ENCODE measurements around the gene B3GALNT2.

The B3GALNT2 gene

GRCh38 chr1:235533476-235534168, 29.4 kb upstream of the B3GALNT2 start:
- no peak for TF ChIP-seq CTCF (conservative IDR thresholded peaks at IDR 0.05; ENCODE audit: low read depth, low read length)
- H3K4me3 ChIP-seq (ENCODE audit: low read depth, low read length), result no peak overlapping the region
- DNase-seq (ENCODE audit: low read depth), result no peak

DNA sequence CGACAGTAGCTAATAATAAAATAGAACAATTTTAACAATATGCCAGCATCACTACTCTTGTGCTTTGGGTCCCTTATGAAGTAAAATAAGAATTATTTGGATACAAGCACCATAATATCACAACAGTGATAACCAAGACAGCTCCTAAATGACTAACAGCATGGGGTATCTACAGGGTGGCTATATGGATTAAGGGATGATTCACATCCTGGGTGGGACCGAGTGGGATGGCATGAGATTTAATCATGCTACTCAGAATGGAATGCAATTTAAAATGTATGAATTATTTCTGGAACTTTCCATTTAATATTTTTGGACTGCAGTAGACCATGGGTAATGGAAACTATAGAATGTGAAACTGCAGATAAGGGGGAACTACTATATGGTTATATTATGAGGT, 28.1 kb upstream of the B3GALNT2 start:
- peak; percentile 24 for DNase-seq (ENCODE audit: low read depth)
- no peak overlapping the region for H3K4me3 ChIP-seq (ENCODE audit: low read depth, low read length)
- no peak for TF ChIP-seq CTCF (conservative IDR thresholded peaks at IDR 0.05; ENCODE audit: low read depth, low read length)

DNA sequence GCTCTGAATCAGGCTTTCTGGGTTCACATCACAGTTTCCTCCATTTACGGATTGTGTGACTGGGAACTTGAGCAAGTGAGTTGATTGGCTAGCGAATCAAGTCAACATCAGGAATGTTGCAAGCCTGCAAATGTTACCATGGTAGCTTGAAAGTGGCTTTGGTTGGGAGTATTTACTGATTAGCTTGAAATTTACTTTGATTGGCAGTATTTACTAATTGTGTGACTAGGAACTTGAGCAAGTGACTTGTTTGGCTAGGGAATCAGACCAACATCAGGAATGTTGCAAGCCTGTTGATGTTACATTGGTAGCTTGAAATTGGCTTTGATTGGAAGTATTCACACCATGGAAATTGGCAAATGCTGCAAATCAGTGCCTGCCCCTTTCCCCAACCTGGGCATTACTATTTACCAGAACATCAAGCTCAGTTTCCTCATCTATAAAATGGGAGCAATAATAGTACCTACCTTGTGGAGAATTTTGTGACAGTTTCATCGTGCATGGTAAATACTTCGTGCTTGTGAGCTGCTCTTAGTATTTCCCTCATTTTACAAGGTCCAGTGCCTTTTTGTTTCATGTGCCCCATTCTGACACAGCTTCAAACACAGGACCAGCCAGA, 23.1 kb upstream of the B3GALNT2 start:
- no peak for TF ChIP-seq CTCF (conservative IDR thresholded peaks at IDR 0.05; ENCODE audit: low read depth, low read length)
- no peak for DNase-seq (ENCODE audit: low read depth)
- no peak overlapping the region for H3K4me3 ChIP-seq (ENCODE audit: low read depth, low read length)

- no peak overlapping the region for H3K4me3 ChIP-seq (ENCODE audit: low read depth, low read length)
- no peak for DNase-seq (ENCODE audit: low read depth)
- no peak for TF ChIP-seq CTCF (conservative IDR thresholded peaks at IDR 0.05; ENCODE audit: low read depth, low read length)
Observed at GRCh38 chr1:235525314-235525713, 21.1 kb upstream of the B3GALNT2 start.

DNA sequence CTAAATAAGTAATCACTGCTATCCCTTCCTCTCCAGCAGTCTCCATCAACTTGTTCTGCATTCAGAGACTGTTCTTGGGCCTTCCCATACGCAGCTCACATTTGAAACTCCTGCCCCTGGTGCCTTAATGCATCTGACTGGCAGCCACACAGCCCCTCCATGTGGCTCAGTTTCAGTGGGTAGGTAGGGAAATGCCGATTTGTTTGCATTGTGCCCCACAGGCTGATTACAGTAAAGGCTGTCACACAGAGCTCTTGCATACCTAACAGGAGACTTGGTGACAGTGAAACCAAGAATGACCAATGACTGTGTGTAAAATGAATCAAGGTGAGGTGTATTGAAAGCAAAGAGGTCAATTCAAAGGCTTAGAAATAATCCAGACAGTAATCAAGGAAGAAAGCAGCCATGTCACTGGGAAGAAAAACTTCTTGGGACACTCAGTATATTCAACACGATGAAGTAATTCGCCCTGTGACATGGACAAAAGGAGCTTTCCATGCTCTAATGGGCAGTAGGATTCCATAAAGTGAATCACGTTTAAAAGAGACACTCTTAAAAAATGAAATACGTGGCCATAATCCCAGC, 12.7 kb upstream of the B3GALNT2 start:
- TF ChIP-seq CTCF (conservative IDR thresholded peaks at IDR 0.05; ENCODE audit: low read depth, low read length), result no peak
- no peak for DNase-seq (ENCODE audit: low read depth)
- no peak overlapping the region for H3K4me3 ChIP-seq (ENCODE audit: low read depth, low read length)

GRCh38 chr1:235515844-235516512, 11.7 kb upstream of the B3GALNT2 start:
- no peak for DNase-seq (ENCODE audit: low read depth)
- no peak for TF ChIP-seq CTCF (conservative IDR thresholded peaks at IDR 0.05; ENCODE audit: low read depth, low read length)
- no peak overlapping the region for H3K4me3 ChIP-seq (ENCODE audit: low read depth, low read length)
